VCaP (cell line): ENCODE results near the gene CFAP299.

Source experiments
- H3K27ac ChIP-seq: fragments of 450-650 bp; 2 replicates; pipeline ENCODE4 v1.5.1; 2017
- TF ChIP-seq, protein P1 (sequence below): fragments of 450-650 bp; conservative IDR thresholded peaks from 2 replicates; pipeline ENCODE4 v1.5.1; 2017; ENCODE audit warnings: mild to moderate bottlenecking, moderate library complexity

The CFAP299 gene

DNA sequence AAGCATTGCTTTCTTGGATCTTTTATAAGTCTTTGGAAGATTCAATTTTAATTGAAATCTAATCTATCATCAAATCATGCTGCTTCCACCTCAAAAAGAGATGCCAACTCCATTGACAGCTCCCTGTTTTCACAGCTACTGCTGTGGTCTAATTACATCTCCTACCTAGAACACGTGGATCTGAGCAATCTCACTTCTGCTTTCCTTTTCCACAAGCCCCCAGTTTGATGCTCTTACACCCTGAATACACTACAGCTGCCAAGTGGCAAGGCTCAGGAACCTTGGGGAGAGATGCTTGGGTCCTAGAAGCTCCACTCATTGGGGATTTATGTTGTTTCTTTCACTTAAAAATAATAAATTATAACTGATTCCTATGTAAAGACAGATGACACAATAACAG, 172.0 kb downstream of the CFAP299 start:
- no peak overlapping the region for H3K27ac ChIP-seq

DNA sequence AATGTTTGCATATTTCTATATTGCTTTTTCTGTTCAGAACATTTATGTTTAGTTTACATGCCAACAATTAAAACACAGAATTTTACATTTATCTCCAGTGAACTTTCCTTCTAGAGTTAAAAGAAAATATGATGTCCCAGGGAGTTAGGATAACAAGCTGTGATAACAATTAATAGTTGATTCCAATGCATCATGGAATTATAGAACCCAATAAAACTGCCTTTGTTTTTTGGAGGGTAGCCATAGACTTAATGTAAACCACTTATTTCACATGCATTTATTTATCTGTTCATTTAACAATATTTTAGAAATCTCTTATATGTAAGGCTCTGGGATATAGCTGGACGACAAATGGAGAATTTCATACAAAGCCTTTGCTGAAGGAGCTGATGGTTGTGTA, 180.0 kb downstream of the CFAP299 start:
- TF ChIP-seq, protein P1, sequence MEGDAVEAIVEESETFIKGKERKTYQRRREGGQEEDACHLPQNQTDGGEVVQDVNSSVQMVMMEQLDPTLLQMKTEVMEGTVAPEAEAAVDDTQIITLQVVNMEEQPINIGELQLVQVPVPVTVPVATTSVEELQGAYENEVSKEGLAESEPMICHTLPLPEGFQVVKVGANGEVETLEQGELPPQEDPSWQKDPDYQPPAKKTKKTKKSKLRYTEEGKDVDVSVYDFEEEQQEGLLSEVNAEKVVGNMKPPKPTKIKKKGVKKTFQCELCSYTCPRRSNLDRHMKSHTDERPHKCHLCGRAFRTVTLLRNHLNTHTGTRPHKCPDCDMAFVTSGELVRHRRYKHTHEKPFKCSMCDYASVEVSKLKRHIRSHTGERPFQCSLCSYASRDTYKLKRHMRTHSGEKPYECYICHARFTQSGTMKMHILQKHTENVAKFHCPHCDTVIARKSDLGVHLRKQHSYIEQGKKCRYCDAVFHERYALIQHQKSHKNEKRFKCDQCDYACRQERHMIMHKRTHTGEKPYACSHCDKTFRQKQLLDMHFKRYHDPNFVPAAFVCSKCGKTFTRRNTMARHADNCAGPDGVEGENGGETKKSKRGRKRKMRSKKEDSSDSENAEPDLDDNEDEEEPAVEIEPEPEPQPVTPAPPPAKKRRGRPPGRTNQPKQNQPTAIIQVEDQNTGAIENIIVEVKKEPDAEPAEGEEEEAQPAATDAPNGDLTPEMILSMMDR: no peak
- no peak overlapping the region for H3K27ac ChIP-seq

More for the DNA sequence above, 172.0 kb downstream of the CFAP299 start:
- TF ChIP-seq, protein P1: no peak

DNA sequence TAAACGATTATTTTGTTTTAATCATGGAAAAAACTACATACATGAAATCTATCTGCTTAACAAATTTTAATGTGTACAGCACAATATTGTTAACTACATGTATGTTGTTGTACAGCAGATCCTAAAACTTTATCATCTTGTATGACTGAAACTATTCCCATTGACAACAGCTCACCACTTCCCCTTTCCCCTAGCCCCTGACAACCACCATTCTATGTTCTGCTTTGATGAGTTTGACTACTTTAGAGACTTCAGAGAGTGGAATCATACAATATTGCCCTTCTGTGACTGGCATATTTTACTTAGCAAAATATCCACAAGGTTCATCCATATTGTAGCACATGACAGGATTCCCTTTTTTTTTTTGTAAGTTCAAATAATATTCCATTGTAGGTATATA, 185.9 kb downstream of the CFAP299 start:
- TF ChIP-seq, protein P1: no peak
- no peak overlapping the region for H3K27ac ChIP-seq

DNA sequence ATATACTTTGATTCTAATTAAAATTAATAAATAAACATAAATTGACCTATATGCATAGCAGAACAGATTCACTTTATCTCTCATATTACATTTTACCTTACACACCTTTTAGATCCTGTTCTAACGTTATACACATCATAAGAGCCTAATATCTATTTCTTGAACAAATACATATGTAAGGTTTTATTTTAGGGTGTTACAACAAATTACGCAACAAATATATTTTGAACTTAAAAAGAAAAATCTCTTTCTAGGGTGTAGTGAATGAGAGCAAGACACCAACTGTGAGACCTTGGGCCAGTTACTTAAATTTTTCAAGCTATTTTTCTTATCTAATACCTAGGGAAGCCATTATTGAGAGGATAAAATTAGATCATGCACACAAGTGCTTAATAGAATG, 191.2 kb downstream of the CFAP299 start:
- no peak overlapping the region for H3K27ac ChIP-seq
- TF ChIP-seq, protein P1: no peak

DNA sequence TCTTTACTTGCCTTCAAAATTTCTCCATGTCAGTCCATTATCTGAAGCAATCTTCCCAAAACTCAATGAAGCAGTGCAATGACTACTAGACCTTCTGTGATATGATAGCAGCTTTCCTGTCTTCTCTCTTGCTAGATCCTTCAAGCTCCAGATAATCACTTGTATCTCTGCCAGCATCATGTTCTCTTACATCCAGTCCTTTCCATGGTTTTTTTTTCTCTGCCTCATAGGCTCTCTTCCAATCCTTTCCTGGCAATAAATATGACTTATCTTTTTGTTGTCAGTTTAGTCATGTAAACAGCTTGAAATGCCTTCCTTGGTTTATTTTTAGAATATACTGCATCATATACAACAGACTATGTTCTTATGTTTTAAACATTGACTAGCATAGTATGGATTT, 193.5 kb downstream of the CFAP299 start:
- TF ChIP-seq, protein P1: no peak
- no peak overlapping the region for H3K27ac ChIP-seq

DNA sequence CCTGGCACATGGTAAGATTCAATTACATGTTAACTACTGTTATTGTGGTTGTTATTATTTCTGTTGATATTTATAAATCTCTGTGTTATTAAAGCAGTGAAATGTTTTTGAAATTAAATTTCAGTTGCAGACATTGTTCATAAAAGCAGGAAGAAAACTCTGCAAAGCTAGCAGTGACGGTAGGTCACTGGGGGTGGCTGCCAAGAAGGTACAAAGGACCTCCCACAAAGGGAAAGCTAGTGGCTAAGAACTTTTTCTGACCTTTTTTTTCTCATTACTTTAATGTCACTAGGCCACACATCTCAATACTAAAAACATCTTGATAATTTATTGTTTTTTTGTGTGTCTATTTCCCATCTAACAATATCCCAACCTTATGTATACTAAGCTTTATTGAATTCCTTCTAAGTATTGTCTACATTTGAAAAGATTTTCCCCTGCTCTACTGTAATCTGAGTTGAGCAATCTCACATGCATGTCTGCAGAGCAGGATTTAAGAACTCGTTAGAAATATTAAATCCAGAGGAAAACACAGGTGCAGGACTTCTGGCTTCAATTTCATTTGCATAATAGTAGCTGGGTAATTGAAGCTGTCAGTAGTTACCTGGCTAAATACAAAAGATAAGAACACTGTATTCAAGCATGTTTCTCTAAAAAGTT, 197.3 kb downstream of the CFAP299 start:
- no peak overlapping the region for H3K27ac ChIP-seq
- TF ChIP-seq, protein P1: no peak

DNA sequence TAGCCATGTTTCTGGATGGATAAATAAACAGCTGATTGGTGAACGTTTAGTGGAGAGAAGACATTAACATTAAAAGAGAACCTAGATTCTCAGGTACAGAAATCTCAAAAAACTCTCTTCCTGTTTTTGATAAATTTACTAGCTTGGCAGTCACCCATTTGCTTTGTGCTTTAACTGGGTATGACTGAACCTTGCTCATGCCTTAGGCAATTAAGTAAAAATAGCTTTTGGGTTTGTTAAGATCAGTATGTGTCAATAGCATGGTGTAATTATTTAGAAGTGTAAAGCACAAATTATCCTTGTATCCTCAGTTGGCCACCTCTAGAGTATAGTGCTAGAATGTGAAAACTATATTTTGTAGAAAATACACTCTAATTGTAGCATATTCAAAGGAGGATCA, 200.0 kb downstream of the CFAP299 start:
- no peak overlapping the region for H3K27ac ChIP-seq
- TF ChIP-seq, protein P1: no peak
